Mononuclear cell (primary cell): ENCODE results near the gene PLN. TPM values are rescaled to one million over a fixed set of nuclear protein-coding genes. Genes with fewer than 3 reads are reported as not detected.

Source experiments
- H3K27me3 ChIP-seq: 2 replicates; pipeline ENCODE4 v1.6.0; 2011; ENCODE audit warnings: low read length, control low read depth; ENCODE audit not compliant: insufficient read depth
- H3K4me1 ChIP-seq: 2 replicates; pipeline ENCODE4 v1.5.1; 2011; ENCODE audit warnings: mild to moderate bottlenecking, low read length, control low read depth; ENCODE audit not compliant: insufficient read depth
- H3K4me3 ChIP-seq: 2 replicates; pipeline ENCODE4 v1.5.1; 2011; ENCODE audit warnings: mild to moderate bottlenecking, low read length, moderate library complexity
- H3K9me3 ChIP-seq: 2 replicates; pipeline ENCODE4 v1.5.1; 2011; ENCODE audit warnings: low read depth, mild to moderate bottlenecking, control low read depth, low read length
- total RNA-seq: library from RNA; depleted of rRNA; stranded (reverse); fragments of >200 nt; gene quantifications from one replicate; pipeline ENCODE4 v1.2.3, GENCODE V29; 2012

PLN gene
- total RNA-seq, result 0.10 TPM

DNA sequence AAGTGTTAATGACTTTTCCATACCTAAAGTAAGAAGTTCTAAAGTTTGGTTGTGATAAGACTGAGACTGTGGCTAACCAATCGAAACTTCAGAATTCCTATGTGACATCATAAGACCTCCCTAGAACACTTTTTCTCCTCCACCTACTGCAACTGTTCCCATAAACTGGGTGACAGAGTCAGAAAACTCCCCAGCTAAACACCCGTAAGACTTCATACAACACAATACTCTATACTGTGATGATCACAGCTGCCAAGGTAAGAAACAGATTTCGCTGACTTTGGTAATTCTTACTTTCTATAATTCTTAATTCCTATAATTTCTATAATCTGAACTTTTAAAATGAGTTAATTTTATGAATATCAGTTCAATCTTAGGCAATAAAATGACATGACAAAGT, at the start of gene PLN:
Gene PLN, plus strand, starts transcription at position 161 of the 400 bp plus-strand sequence. CDS start 10,626 bp downstream, outside the sequence.
- H3K4me3 ChIP-seq, result no peak within 1 kb of the TSS

DNA sequence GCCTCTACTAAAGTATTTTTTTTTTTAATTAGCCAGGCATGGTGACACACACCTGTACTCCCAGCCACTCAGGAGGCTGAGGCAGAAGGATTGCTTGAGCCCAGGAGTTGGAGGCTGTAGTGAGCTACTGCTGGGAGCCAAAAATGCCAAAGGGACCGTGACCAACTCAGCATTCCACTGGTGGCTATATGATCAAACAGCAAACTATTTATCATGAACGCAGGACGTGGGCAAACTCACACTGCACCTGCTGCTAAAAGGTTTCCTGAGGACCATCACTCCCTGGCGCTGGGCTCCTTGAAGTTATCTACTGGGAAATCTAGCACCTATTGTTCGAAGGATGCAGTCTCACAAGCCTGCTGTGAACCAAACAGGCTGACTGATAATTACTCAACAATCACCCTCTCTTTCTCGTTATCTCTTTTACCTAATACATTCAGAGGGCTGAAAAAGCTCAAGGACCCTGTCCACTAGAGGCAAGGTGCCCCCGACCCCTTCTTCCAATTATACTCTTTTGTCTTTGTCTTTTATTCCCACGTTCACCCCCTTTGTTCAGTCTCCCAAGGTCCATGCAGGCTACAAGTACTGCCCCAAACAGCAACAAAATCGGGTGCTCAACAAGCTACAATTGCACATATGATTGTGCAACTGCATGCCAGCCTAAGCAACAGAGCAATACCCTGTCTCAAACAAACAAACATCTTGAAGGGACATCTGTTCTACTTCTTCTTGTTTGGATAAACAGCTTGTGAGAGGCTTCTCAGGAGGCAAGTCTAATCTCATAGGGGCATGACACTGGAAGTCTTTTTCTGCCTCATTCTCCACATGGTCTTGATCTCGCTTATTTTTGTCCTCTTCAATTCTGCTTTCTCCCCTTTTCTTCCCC, 47.7 kb upstream of the PLN start:
- Histone ChIP-seq H3K27me3 (no peaks in the 10 kb centered on the region), H3K9me3 (no peaks in the 10 kb centered on the region), H3K4me3 (no peak overlapping the region)

More for the DNA sequence above, at the start of gene PLN:
- Histone ChIP-seq H3K9me3 (no peaks in the 10 kb centered on the region), H3K27me3 (no peaks in the 10 kb centered on the region), H3K4me1 (no peaks in the 10 kb centered on the region)

DNA sequence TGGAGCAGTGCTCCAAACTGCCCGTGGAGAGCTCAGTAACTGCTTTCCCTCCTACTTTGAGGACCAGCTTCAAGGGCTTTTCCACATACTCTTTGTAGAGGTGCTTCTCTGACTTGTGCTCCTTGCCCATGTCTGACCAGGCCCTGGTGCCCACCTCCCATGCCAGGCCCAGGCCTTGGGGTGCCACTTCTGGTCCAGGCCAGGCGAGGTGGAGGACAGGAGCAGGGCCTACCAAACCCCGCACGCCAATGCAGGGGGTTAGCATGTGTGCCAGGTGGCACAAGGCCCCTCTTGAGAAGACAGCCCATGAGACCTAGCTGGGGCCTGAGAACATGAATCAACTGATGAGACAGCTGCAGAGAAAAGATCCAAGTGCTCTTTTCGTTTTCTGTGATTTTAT, 47.0 kb upstream of the PLN start:
- Histone ChIP-seq H3K9me3 (no peaks in the 10 kb centered on the region), H3K4me1 (no peaks in the 10 kb centered on the region), H3K27me3 (no peaks in the 10 kb centered on the region), H3K4me3 (no peak overlapping the region)

More for the DNA sequence above, 47.7 kb upstream of the PLN start:
- no peaks in the 10 kb centered on the region for H3K4me1 ChIP-seq

DNA sequence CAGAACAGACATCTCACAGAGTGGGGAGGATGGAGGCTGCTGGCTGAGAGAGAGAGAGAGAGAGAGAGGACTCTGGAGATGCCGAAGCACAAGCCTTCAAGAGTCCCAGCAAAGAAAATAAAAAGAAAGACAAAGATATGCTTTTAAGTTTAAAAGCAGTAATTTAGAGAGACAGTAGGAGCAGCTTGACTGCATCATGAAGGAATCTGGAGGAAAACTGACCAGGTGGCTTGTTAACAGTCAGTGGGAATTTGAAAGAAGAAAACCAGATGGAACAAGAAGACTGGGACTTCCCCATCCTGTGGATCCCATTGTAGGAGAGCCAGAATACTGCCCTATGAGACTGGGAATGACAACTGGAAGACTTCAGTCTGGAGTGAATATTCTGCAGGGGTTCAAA, 46.3 kb upstream of the PLN start:
- no peaks in the 10 kb centered on the region for H3K27me3 ChIP-seq
- H3K4me3 ChIP-seq, result no peak overlapping the region
- H3K4me1 ChIP-seq, result no peaks in the 10 kb centered on the region
- H3K9me3 ChIP-seq, result no peaks in the 10 kb centered on the region

DNA sequence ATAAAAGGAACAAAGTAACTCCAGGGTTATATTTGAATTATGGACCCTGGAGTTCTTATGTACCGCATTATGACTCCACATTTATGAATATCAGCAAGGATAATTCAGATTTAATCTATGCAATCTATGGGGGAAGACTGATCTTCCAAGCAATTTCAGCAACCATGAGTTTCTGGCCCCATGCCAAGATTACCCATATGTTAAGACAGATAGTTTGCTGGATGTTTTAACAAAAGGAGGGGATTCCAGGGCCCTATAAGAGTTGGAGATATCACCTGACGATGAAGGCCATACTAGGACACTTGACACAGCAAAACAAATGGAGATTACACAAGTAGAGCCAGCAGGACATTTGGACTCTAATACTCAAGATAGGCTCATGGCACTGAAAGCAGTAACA, 45.9 kb upstream of the PLN start:
- Histone ChIP-seq H3K27me3 (no peaks in the 10 kb centered on the region), H3K9me3 (no peaks in the 10 kb centered on the region), H3K4me1 (no peaks in the 10 kb centered on the region), H3K4me3 (no peak overlapping the region)

DNA sequence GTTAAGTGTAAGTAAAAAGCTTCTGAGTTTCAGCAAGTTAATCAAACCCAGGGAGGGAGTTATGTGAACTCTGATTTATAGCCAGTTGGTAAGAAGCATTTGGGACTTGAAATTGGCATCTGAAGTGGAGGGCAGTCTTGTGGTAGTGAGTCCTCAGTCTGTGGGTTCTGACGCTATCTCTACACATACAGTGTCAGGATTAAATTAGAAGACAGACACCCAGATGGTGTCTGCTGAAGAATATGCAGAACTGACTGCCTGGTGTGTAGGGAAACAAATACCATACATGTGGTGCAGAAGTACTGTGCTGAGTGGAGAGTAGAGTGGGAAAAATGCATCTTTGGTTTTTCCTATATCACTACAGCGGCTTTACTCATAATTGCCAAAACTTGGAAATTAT, 43.5 kb upstream of the PLN start:
- Histone ChIP-seq H3K9me3 (no peaks in the 10 kb centered on the region), H3K27me3 (no peaks in the 10 kb centered on the region), H3K4me3 (no peak overlapping the region), H3K4me1 (no peaks in the 10 kb centered on the region)

GRCh38 chr6:118505656-118506055, 42.4 kb upstream of the PLN start:
- Histone ChIP-seq H3K4me3 (no peak overlapping the region), H3K27me3 (no peaks in the 10 kb centered on the region), H3K9me3 (no peaks in the 10 kb centered on the region), H3K4me1 (no peaks in the 10 kb centered on the region)

GRCh38 chr6:118506071-118506638, 41.9 kb upstream of the PLN start:
- no peaks in the 10 kb centered on the region for H3K9me3 ChIP-seq
- H3K4me3 ChIP-seq, result no peak overlapping the region
- no peaks in the 10 kb centered on the region for H3K27me3 ChIP-seq
- no peaks in the 10 kb centered on the region for H3K4me1 ChIP-seq

- Histone ChIP-seq H3K4me3 (no peak overlapping the region), H3K9me3 (no peaks in the 10 kb centered on the region), H3K4me1 (no peaks in the 10 kb centered on the region), H3K27me3 (no peaks in the 10 kb centered on the region)
Observed at GRCh38 chr6:118507636-118508035, 40.5 kb upstream of the PLN start.

- Histone ChIP-seq H3K9me3 (no peaks in the 10 kb centered on the region), H3K27me3 (no peaks in the 10 kb centered on the region), H3K4me3 (no peak overlapping the region), H3K4me1 (no peaks in the 10 kb centered on the region)
Observed at GRCh38 chr6:118509009-118509617, 39.0 kb upstream of the PLN start.

- no peaks in the 10 kb centered on the region for H3K4me1 ChIP-seq
- no peaks in the 10 kb centered on the region for H3K9me3 ChIP-seq
- H3K4me3 ChIP-seq, result no peak overlapping the region
- H3K27me3 ChIP-seq, result no peaks in the 10 kb centered on the region
Observed at GRCh38 chr6:118511930-118512715, 36.0 kb upstream of the PLN start.

GRCh38 chr6:118514689-118515088, 33.4 kb upstream of the PLN start:
- no peaks in the 10 kb centered on the region for H3K4me1 ChIP-seq
- no peak overlapping the region for H3K4me3 ChIP-seq
- H3K27me3 ChIP-seq, result no peaks in the 10 kb centered on the region
- H3K9me3 ChIP-seq, result no peaks in the 10 kb centered on the region

DNA sequence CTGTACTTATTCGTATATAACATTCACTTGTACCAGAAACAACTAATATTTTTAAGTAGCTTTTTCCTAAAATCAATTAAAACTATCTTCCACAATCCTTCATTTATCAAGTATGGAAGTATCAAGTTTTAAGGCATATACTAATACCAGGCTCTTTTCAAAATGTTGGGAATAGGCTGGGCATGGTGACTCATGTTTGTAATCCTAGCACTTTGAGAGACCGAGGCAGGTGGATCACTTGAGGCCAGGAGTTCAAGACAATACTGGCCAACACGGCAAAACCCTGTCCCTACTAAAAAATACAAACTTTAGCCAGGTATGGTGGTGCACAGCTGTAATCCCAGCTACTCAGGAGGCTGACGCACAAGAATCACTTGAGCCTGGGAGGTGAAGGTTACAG, 25.7 kb upstream of the PLN start:
- Histone ChIP-seq H3K27me3 (no peaks in the 10 kb centered on the region), H3K4me3 (no peak overlapping the region), H3K4me1 (no peaks in the 10 kb centered on the region), H3K9me3 (no peaks in the 10 kb centered on the region)

DNA sequence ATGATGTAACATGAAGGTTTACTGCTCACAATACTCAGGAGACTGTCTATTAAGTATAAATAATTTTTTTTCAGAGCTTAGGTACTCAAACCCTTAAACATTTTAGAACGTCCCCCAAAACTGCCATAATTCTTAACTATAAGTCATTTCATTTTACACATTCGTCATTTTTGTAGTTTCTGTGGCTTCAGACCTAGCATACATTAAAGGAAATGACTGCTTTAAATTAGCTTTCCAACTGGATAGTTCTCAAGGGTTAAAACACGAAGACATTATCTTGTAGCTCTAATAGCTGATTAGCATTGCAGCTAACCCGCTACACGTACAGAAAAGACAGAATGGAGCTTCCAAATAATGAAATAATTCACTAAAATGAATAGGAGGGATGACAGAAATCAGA, 24.9 kb upstream of the PLN start:
- Histone ChIP-seq H3K27me3 (no peaks in the 10 kb centered on the region), H3K9me3 (no peaks in the 10 kb centered on the region), H3K4me1 (no peaks in the 10 kb centered on the region), H3K4me3 (no peak overlapping the region)

- H3K27me3 ChIP-seq, result no peaks in the 10 kb centered on the region
- H3K9me3 ChIP-seq, result no peaks in the 10 kb centered on the region
- no peaks in the 10 kb centered on the region for H3K4me1 ChIP-seq
- H3K4me3 ChIP-seq, result no peak overlapping the region
Observed at GRCh38 chr6:118524686-118525085, 23.4 kb upstream of the PLN start.
